ENCODE measurements around the gene PCCB. TPM values are rescaled to one million over a fixed set of nuclear protein-coding genes. Genes with fewer than 3 reads are reported as not detected.
A peak's percentile ranks its signal among the peaks of the same experiment; 100 is the strongest.
"Not testable (repeated sequence)": the region's sequence is repeated elsewhere in the genome, so short reads cannot be mapped to it uniquely, and the experiment has no call there.

PCCB gene
- total RNA-seq, 2 experiments from 2014 or later = 23.9 to 25.2 TPM

- H3K4me1 Mint-ChIP-seq = peaks cover 2% of the 10 kb centered on the region
- H3K9me3 Mint-ChIP-seq = no peaks in the 10 kb centered on the region
- POLR2A ChIA-PET = no interaction called here
- H3K27ac Mint-ChIP-seq = no peak overlapping the region
- H3K27me3 Mint-ChIP-seq = no peaks in the 10 kb centered on the region
- DNase-seq (no peak), ATAC-seq (ENCODE audit: low read depth) (no peak)
- no peak overlapping the region for H3K4me3 Mint-ChIP-seq
- peaks cover 26% of the 10 kb centered on the region for H3K36me3 Mint-ChIP-seq
Observed at GRCh38 chr3:136343873-136344555, 93.9 kb downstream of the PCCB start.

GRCh38 chr3:136346486-136346885 lies 96.3 kb downstream of the PCCB start:
- no peaks in the 10 kb centered on the region for H3K27me3 Mint-ChIP-seq
- H3K36me3 Mint-ChIP-seq = peaks cover 14% of the 10 kb centered on the region
- H3K4me3 Mint-ChIP-seq = no peak overlapping the region

GRCh38 chr3:136350132-136350531 lies 100.0 kb downstream of the PCCB start:
- H3K27me3 Mint-ChIP-seq = no peaks in the 10 kb centered on the region
- no peaks in the 10 kb centered on the region for H3K9me3 Mint-ChIP-seq
- no peak for ATAC-seq (ENCODE audit: low read depth)
- peaks cover 15% of the 10 kb centered on the region for H3K36me3 Mint-ChIP-seq
- H3K27ac Mint-ChIP-seq = no peak overlapping the region
- H3K4me3 Mint-ChIP-seq = no peak overlapping the region
- POLR2A ChIA-PET = no interaction called here
- no peak for DNase-seq
- H3K4me1 Mint-ChIP-seq = peaks cover 11% of the 10 kb centered on the region

More at GRCh38 chr3:136346486-136346885, 96.3 kb downstream of the PCCB start:
- Mint-ChIP-seq H3K4me1 (peaks cover 2% of the 10 kb centered on the region), H3K9me3 (no peaks in the 10 kb centered on the region), H3K27ac (no peak overlapping the region)
- no peak for ATAC-seq (ENCODE audit: low read depth)
- DNase-seq = no peak
- POLR2A ChIA-PET = no interaction called here

- Mint-ChIP-seq H3K27me3 (no peaks in the 10 kb centered on the region), H3K36me3 (peaks cover 19% of the 10 kb centered on the region), H3K9me3 (peaks cover 4% of the 10 kb centered on the region), H3K27ac (no peak overlapping the region), H3K4me1 (peaks cover 11% of the 10 kb centered on the region), H3K4me3 (no peak overlapping the region)
- no peak for ATAC-seq (ENCODE audit: low read depth)
- DNase-seq = no peak
- POLR2A ChIA-PET = no interaction called here
Observed at GRCh38 chr3:136350557-136350956, 100.4 kb downstream of the PCCB start.

- POLR2A ChIA-PET = no interaction called here
Observed at GRCh38 chr3:136351351-136351750, 101.2 kb downstream of the PCCB start.

GRCh38 chr3:136351905-136352304 lies 101.8 kb downstream of the PCCB start:
- POLR2A ChIA-PET = no interaction called here
- H3K27ac Mint-ChIP-seq = no peak overlapping the region
- no peak overlapping the region for H3K4me3 Mint-ChIP-seq
- ATAC-seq (ENCODE audit: low read depth) (no peak), DNase-seq (no peak)
- H3K4me1 Mint-ChIP-seq = peaks cover 10% of the 10 kb centered on the region
- no peaks in the 10 kb centered on the region for H3K27me3 Mint-ChIP-seq
- H3K36me3 Mint-ChIP-seq = peaks cover 21% of the 10 kb centered on the region
- H3K9me3 Mint-ChIP-seq = peaks cover 8% of the 10 kb centered on the region

More at GRCh38 chr3:136351351-136351750, 101.2 kb downstream of the PCCB start:
- Mint-ChIP-seq H3K36me3 (peaks cover 21% of the 10 kb centered on the region), H3K4me3 (no peak overlapping the region), H3K4me1 (peaks cover 10% of the 10 kb centered on the region), H3K9me3 (peaks cover 8% of the 10 kb centered on the region), H3K27ac (no peak overlapping the region), H3K27me3 (no peaks in the 10 kb centered on the region)
- DNase-seq = no peak
- no peak for ATAC-seq (ENCODE audit: low read depth)

- H3K36me3 Mint-ChIP-seq = peaks cover 23% of the 10 kb centered on the region
- DNase-seq = no peak
- ATAC-seq (ENCODE audit: low read depth) = peak; percentile 76
- no peak overlapping the region for H3K4me3 Mint-ChIP-seq
- peaks cover 8% of the 10 kb centered on the region for H3K9me3 Mint-ChIP-seq
- POLR2A ChIA-PET = no interaction called here
- H3K4me1 Mint-ChIP-seq = peaks cover 10% of the 10 kb centered on the region
- no peaks in the 10 kb centered on the region for H3K27me3 Mint-ChIP-seq
- no peak overlapping the region for H3K27ac Mint-ChIP-seq
Observed at GRCh38 chr3:136353461-136353860, 103.3 kb downstream of the PCCB start.

- no peak overlapping the region for H3K27ac Mint-ChIP-seq
- peaks cover 16% of the 10 kb centered on the region for H3K36me3 Mint-ChIP-seq
- no peaks in the 10 kb centered on the region for H3K9me3 Mint-ChIP-seq
- POLR2A ChIA-PET = interaction anchor here (0.6 kb wide), 1 partner anchor 825 kb away, joined by 3 read pairs; no protein-coding TSS in a partner anchor
- DNase-seq (no peak), ATAC-seq (ENCODE audit: low read depth) (no peak)
- H3K4me1 Mint-ChIP-seq = peaks cover 1% of the 10 kb centered on the region
- no peak overlapping the region for H3K4me3 Mint-ChIP-seq
- no peaks in the 10 kb centered on the region for H3K27me3 Mint-ChIP-seq
Observed at GRCh38 chr3:136366289-136366688, 116.1 kb downstream of the PCCB start.

GRCh38 chr3:136375800-136376199 lies 125.7 kb downstream of the PCCB start:
- H3K9me3 Mint-ChIP-seq; H3K27ac Mint-ChIP-seq; H3K27me3 Mint-ChIP-seq; DNase-seq; H3K4me1 Mint-ChIP-seq; POLR2A ChIA-PET; ATAC-seq (ENCODE audit: low read depth); H3K4me3 Mint-ChIP-seq: not testable (repeated sequence)
- peaks cover 27% of the 10 kb centered on the region for H3K36me3 Mint-ChIP-seq

- Mint-ChIP-seq H3K4me1 (no peaks in the 10 kb centered on the region), H3K36me3 (peaks cover 19% of the 10 kb centered on the region), H3K27me3 (no peaks in the 10 kb centered on the region), H3K4me3 (no peak overlapping the region), H3K9me3 (no peaks in the 10 kb centered on the region), H3K27ac (no peak overlapping the region)
- ATAC-seq (ENCODE audit: low read depth) = no peak
- no peak for DNase-seq
- POLR2A ChIA-PET = no interaction called here
Observed at GRCh38 chr3:136377508-136377907, 127.4 kb downstream of the PCCB start.

- POLR2A ChIA-PET = no interaction called here
Observed at GRCh38 chr3:136378011-136378410, 127.9 kb downstream of the PCCB start.

More at GRCh38 chr3:136378011-136378410, 127.9 kb downstream of the PCCB start:
- DNase-seq (no peak), ATAC-seq (ENCODE audit: low read depth) (no peak)
- H3K36me3 Mint-ChIP-seq = peaks cover 19% of the 10 kb centered on the region
- no peaks in the 10 kb centered on the region for H3K4me1 Mint-ChIP-seq
- H3K9me3 Mint-ChIP-seq = no peaks in the 10 kb centered on the region
- no peak overlapping the region for H3K27ac Mint-ChIP-seq
- H3K4me3 Mint-ChIP-seq = no peak overlapping the region
- H3K27me3 Mint-ChIP-seq = no peaks in the 10 kb centered on the region

Other genes with a start within 250 kb of the PCCB start
- gene MSL2, start 54.0 kb upstream of the PCCB start, total RNA-seq = 10 to 100 TPM; 71.4 to 71.5 TPM

All from activated naive CD8-positive, alpha-beta T cell treated with anti-CD3 and anti-CD28 coated beads, Interleukin-2, amount 10 ng/mL, durations not matched to agents 7 days and 5 days (primary cell).